H1 (cell line): ENCODE data around the gene HS3ST1. TPM values are rescaled to one million over a fixed set of nuclear protein-coding genes. Genes with fewer than 3 reads are reported as not detected.

Experiments
- BACH1 ChIP-seq: IDR thresholded peaks from 2 replicates; pipeline ENCODE4 v1.6.1; 2012; ENCODE audit warnings: low read length, improper control_type of control experiment
- BCL11A ChIP-seq, 2 experiments: IDR thresholded peaks; one replicate each; pipeline ENCODE4 v1.6.1; 2011; ENCODE audit warnings: low read depth in 2 of 2, low read length in 2 of 2, mild to moderate bottlenecking in 2 of 2
- CHD7 ChIP-seq: fragments of 300-600 bp; sonication (generic); IDR thresholded peaks from 2 replicates; pipeline ENCODE4 v1.7.1; 2012; ENCODE audit warnings: low read length, moderate library complexity, mild to moderate bottlenecking, inconsistent platforms; ENCODE audit not compliant: insufficient replicate concordance
- NRF1 ChIP-seq: IDR thresholded peaks from 2 replicates; pipeline ENCODE4 v1.6.1; 2011; ENCODE audit warnings: mild to moderate bottlenecking, low read depth, low read length, improper control_type of control experiment
- POLR2AphosphoS5 ChIP-seq: IDR thresholded peaks from 2 replicates; pipeline ENCODE4 v1.6.1; 2011; ENCODE audit warnings: low read depth, low read length
- RAD21 ChIP-seq, 2 experiments: IDR thresholded peaks in 1 of 2; conservative IDR thresholded peaks in 1 of 2; 2 replicates each; pipeline ENCODE4 v1.6.1; 2011; ENCODE audit warnings: low read depth in 2 of 2, low read length in 2 of 2, improper control_type of control experiment in 1 of 2, inconsistent platforms in 1 of 2, mild to moderate bottlenecking in 1 of 2, moderate library complexity in 1 of 2
- RBBP5 ChIP-seq: IDR thresholded peaks from 2 replicates; pipeline ENCODE4 v1.7.1; 2012; ENCODE audit warnings: low read depth, mild to moderate bottlenecking, inconsistent platforms, low read length, moderate library complexity, borderline replicate concordance
- RFX5 ChIP-seq: IDR thresholded peaks from 2 replicates; pipeline ENCODE4 v1.6.1; 2011; ENCODE audit warnings: low read depth, low read length, improper control_type of control experiment, borderline replicate concordance
- SIRT6 ChIP-seq: IDR thresholded peaks from one replicate; pipeline ENCODE4 v1.7.1; 2012; ENCODE audit warnings: low read length, inconsistent platforms
- SP2 ChIP-seq: IDR thresholded peaks from 2 replicates; pipeline ENCODE4 v1.6.1; 2012; ENCODE audit warnings: mild to moderate bottlenecking, low read length, inconsistent platforms
- TBP ChIP-seq: IDR thresholded peaks from 2 replicates; pipeline ENCODE4 v1.6.1; 2011; ENCODE audit warnings: low read depth, low read length, improper control_type of control experiment
- polyA plus RNA-seq, 7 experiments: library from polyadenylated mRNA; depleted of rRNA in 3 of 7; stranded (reverse) in 5 of 7; unstranded in 2 of 7; fragments of >200 nt in 5 of 7; fragments of 200-250 nt in 2 of 7; gene quantifications; 1 replicate in 5 of 7; 2 replicates in 1 of 7; 4 replicates in 1 of 7; pipeline versions ENCODE4 v1.2.1 to v1.2.3, GENCODE V29; 2011 to 2013; ENCODE audit warnings: missing spikeins in 2 of 7, mixed read lengths in 2 of 7
- total RNA-seq: library from RNA; stranded (reverse); fragmentation: NEBNext Ultra II Directional; extraction: Animal tissue kit (Norgen Biotek cat#: 25700); gene quantifications from 2 replicates; pipeline ENCODE4 v1.2.1, GENCODE V29; 2021
- TF ChIP-seq, protein P1 (sequence below): IDR thresholded peaks from 2 replicates; pipeline ENCODE4 v1.6.1; 2011; ENCODE audit warnings: low read depth, mild to moderate bottlenecking, low read length; ENCODE audit not compliant: insufficient read depth

The HS3ST1 gene
- total and polyA plus RNA-seq, 2 of the 8 experiments (the other 6 are each of a cell fraction or from before 2014, with no cell fraction given), result 0.50 to 1.5 TPM

- TF ChIP-seq CHD7, result no peak
- TF ChIP-seq BACH1, result no peak
- TF ChIP-seq, protein P1, sequence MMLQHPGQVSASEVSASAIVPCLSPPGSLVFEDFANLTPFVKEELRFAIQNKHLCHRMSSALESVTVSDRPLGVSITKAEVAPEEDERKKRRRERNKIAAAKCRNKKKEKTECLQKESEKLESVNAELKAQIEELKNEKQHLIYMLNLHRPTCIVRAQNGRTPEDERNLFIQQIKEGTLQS, result no peak
- no peak for TF ChIP-seq NRF1
- no peak for TF ChIP-seq SIRT6
- TF ChIP-seq SP2, result no peak
- no peak for TF ChIP-seq BCL11A (IDR thresholded peaks at IDR 0.05; ENCODE audit: low read depth in 2 of 2, low read length in 2 of 2)
- no peak for TF ChIP-seq RFX5
- TF ChIP-seq RAD21 (IDR thresholded peaks at IDR 0.05 in 1 of 2, conservative IDR thresholded peaks at IDR 0.05 in 1 of 2; ENCODE audit: low read depth in 2 of 2, low read length in 2 of 2), result no peak
- no peak for TF ChIP-seq TBP
- no peak for TF ChIP-seq RBBP5
- no peak for TF ChIP-seq POLR2AphosphoS5
These were observed 10.0 kb upstream of the HS3ST1 start (continued) for GRCh38 chr4:11438647-11439046.
